HG03439 (cell line): ENCODE results near the gene PLBD1.

Experiments
- ATAC-seq: cut with Tn5 transposase; IDR thresholded peaks from one replicate; pipeline ENCODE4 v1.9.1; 2021; ENCODE audit warnings: mild to moderate bottlenecking, moderate library complexity; ENCODE audit not compliant: unreplicated experiment

The PLBD1 gene

GRCh38 chr12:14514154-14514842, 53.4 kb downstream of the PLBD1 start:
- ATAC-seq: no peak

- ATAC-seq: no peak
These were observed 57.1 kb downstream of the PLBD1 start for GRCh38 chr12:14510574-14510973.

- no peak for ATAC-seq
These were observed 61.8 kb downstream of the PLBD1 start for GRCh38 chr12:14505626-14506596.

GRCh38 chr12:14495326-14495725, 72.4 kb downstream of the PLBD1 start:
- ATAC-seq: no peak

- no peak for ATAC-seq
These were observed 84.8 kb downstream of the PLBD1 start for GRCh38 chr12:14482886-14483285.

GRCh38 chr12:14482361-14482760, 85.3 kb downstream of the PLBD1 start:
- no peak for ATAC-seq

- no peak for ATAC-seq
These were observed 86.5 kb downstream of the PLBD1 start for GRCh38 chr12:14481201-14481600.

GRCh38 chr12:14479004-14479403, 88.7 kb downstream of the PLBD1 start:
- ATAC-seq: no peak

- ATAC-seq: no peak
These were observed 93.9 kb downstream of the PLBD1 start for GRCh38 chr12:14473707-14474287.

GRCh38 chr12:14471497-14471896, 96.2 kb downstream of the PLBD1 start:
- no peak for ATAC-seq

GRCh38 chr12:14460212-14460841, 107.4 kb downstream of the PLBD1 start:
- ATAC-seq: no peak

- ATAC-seq: no peak
These were observed 113.4 kb downstream of the PLBD1 start for GRCh38 chr12:14454098-14454907.
